A673 (cell line): ENCODE data around the gene CYP24A1. TPM values are rescaled to one million over a fixed set of nuclear protein-coding genes. Genes with fewer than 3 reads are reported as not detected.

ENCODE experiments used
- BruUV-seq: library from RNA; stranded (reverse); fragments of 400-500 nt; replicated peaks from 2 replicates; lab custom pipeline; 2021; lab: Mats Ljungman, UMichigan
- CTCF ChIA-PET: fragments of 300-600 bp; sonication (Branson Sonifier 250); formaldehyde crosslinking; loops from one replicate; lab custom pipeline; 2022; ENCODE audit warnings: antibody characterized with exemption; lab: Charles Lee
- POLR2A ChIA-PET: fragments of 300-600 bp; sonication (Branson Sonifier 250); formaldehyde crosslinking; loops from one replicate; lab custom pipeline; 2022; ENCODE audit warnings: antibody characterized with exemption; ENCODE audit not compliant: low non-redundant PET; lab: Charles Lee
- DNase-seq: peaks from one replicate; pipeline ENCODE4 v3.0.0-alpha.2; 2015; ENCODE audit warnings: low spot score
- H3K27ac ChIP-seq: fragments of 200-600 bp; sonication (generic); 2 replicates; pipeline ENCODE4 v1.5.1; 2016; ENCODE audit warnings: mixed run types, low read depth, mild to moderate bottlenecking, mixed read lengths, antibody characterized with exemption, low read length; ENCODE audit not compliant: poor library complexity, severe bottlenecking
- H3K27me3 ChIP-seq: fragments of 200-600 bp; sonication (generic); replicated peaks from 2 replicates; pipeline ENCODE4 v1.6.1; 2017; ENCODE audit warnings: mixed run types, low read depth, mild to moderate bottlenecking, mixed read lengths, antibody characterized with exemption, low read length; ENCODE audit not compliant: insufficient read depth, poor library complexity
- H3K36me3 ChIP-seq: fragments of 200-600 bp; sonication (generic); 2 replicates; pipeline ENCODE4 v1.6.1; 2016; ENCODE audit warnings: mixed run types, mild to moderate bottlenecking, mixed read lengths, antibody characterized with exemption, low read length; ENCODE audit not compliant: insufficient read depth, poor library complexity, severe bottlenecking
- H3K4me1 ChIP-seq: fragments of 200-600 bp; sonication (generic); 2 replicates; pipeline ENCODE4 v1.6.1; 2017; ENCODE audit warnings: mixed run types, mild to moderate bottlenecking, mixed read lengths, antibody characterized with exemption, low read length; ENCODE audit not compliant: insufficient read depth, poor library complexity, severe bottlenecking
- H3K4me3 ChIP-seq: fragments of 200-600 bp; sonication (generic); 2 replicates; pipeline ENCODE4 v1.5.1; 2016; ENCODE audit warnings: low read depth, mixed run types, mild to moderate bottlenecking, mixed read lengths, low read length; ENCODE audit not compliant: poor library complexity, severe bottlenecking
- H3K9me3 ChIP-seq: fragments of 200-600 bp; sonication (generic); 2 replicates; pipeline ENCODE4 v1.6.1; 2016; ENCODE audit warnings: mixed run types, low read depth, mild to moderate bottlenecking, mixed read lengths, antibody characterized with exemption, low read length; ENCODE audit not compliant: poor library complexity, severe bottlenecking
- EZH2 ChIP-seq: fragments of 200-600 bp; sonication (generic); IDR thresholded peaks from 2 replicates; pipeline ENCODE4 v1.6.1; 2017; ENCODE audit warnings: borderline replicate concordance, low read depth, mild to moderate bottlenecking, mixed read lengths, antibody characterized with exemption, low read length; ENCODE audit not compliant: poor library complexity, severe bottlenecking
- intact Hi-C: fragments of 100-400 bp; cut with micrococcal nuclease; formaldehyde crosslinking; loops from one replicate; pipeline ENCODE4 v1.10.0; 2022; ENCODE audit not compliant: unreplicated experiment
- total RNA-seq: library from RNA; stranded (reverse); gene quantifications from 2 replicates; pipeline ENCODE4 v1.2.3, GENCODE V29; 2021
- TF ChIP-seq, protein P1 (sequence below): fragments of 300-800, 200-600 bp; sonication (generic); conservative IDR thresholded peaks from 2 replicates; pipeline ENCODE4 v1.5.1; 2017; ENCODE audit warnings: low read depth, mild to moderate bottlenecking, antibody characterized with exemption, low read length, moderate library complexity, mixed read lengths

The CYP24A1 gene
- total RNA-seq, 1 experiment from 2014 or later: 0.56 TPM

DNA sequence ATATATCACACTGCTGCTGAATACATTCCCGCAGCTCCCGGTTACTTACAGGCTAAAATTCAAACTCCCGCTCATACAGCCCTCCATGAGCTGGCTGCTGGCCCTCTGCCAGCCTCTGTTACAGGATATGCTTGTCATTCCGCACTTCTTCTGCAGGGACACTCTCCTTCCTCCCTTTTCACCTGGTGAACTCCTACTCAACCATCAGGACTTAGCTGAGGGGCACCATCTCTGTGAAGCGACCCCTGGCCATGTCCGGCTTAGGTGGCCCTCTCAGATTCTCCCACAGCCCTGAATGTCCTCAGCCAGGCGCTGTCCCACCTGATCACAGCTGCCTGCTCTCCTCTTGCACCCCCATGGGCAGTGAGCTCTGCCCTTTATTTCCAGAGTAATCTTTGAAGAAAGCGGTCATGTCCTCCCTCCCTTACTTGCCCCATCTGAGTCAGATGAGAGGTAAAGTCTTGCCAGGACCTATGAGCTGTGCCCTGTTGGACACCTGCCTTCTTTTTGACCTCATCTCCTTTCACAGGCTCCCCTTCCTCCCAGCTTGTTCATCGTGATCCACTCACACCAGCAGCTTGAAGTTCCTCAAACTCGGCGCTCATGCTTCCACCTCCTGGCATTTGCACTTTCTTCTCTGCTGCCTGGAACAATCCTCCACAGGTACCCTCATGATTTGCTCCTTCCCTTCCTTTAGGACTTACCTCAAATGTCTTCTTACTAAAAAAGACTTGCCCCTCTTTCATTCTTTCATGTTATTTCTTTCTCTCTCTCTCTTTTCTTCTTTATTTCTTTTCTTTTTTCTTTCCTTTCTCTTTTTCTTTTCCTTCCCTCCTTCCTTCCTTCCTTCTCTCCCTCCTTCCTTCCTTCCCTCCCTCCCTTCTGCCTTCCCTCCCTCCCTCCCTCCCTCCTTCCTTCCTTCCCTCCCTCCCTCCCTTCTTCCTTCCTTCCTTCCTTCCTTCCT is 5.6 kb downstream of the CYP24A1 start:
- DNase-seq: peak; percentile 62
- no TSS peak for BruUV-seq
- Histone ChIP-seq H3K27me3 (peaks cover 22% of the 10 kb centered on the region), H3K4me3 (no peak overlapping the region), H3K4me1 (no peaks in the 10 kb centered on the region), H3K9me3 (no peaks in the 10 kb centered on the region), H3K27ac (no peak overlapping the region), H3K36me3 (no peaks in the 10 kb centered on the region)
- intact Hi-C loops: no loop called here
- ChIA-PET POLR2A (no interaction called here), CTCF (no interaction called here)
- TF ChIP-seq EZH2: no peak
- TF ChIP-seq, protein P1, sequence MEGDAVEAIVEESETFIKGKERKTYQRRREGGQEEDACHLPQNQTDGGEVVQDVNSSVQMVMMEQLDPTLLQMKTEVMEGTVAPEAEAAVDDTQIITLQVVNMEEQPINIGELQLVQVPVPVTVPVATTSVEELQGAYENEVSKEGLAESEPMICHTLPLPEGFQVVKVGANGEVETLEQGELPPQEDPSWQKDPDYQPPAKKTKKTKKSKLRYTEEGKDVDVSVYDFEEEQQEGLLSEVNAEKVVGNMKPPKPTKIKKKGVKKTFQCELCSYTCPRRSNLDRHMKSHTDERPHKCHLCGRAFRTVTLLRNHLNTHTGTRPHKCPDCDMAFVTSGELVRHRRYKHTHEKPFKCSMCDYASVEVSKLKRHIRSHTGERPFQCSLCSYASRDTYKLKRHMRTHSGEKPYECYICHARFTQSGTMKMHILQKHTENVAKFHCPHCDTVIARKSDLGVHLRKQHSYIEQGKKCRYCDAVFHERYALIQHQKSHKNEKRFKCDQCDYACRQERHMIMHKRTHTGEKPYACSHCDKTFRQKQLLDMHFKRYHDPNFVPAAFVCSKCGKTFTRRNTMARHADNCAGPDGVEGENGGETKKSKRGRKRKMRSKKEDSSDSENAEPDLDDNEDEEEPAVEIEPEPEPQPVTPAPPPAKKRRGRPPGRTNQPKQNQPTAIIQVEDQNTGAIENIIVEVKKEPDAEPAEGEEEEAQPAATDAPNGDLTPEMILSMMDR: no peak

- no peaks in the 10 kb centered on the region for H3K9me3 ChIP-seq
- H3K27me3 ChIP-seq: peaks cover 13% of the 10 kb centered on the region
- no peaks in the 10 kb centered on the region for H3K36me3 ChIP-seq
- POLR2A ChIA-PET: no interaction called here
- BruUV-seq: no TSS peak
- CTCF ChIA-PET: no interaction called here
- H3K4me3 ChIP-seq: no peak overlapping the region
- intact Hi-C loops: no loop called here
- no peak overlapping the region for H3K27ac ChIP-seq
- TF ChIP-seq, protein P1: no peak
- TF ChIP-seq EZH2: no peak
- H3K4me1 ChIP-seq: no peaks in the 10 kb centered on the region
- DNase-seq: no peak
These were observed 6.7 kb downstream of the CYP24A1 start for GRCh38 chr20:54166987-54167662.

- DNase-seq: no peak
- ChIA-PET POLR2A (no interaction called here), CTCF (no interaction called here)
- Histone ChIP-seq H3K9me3 (no peaks in the 10 kb centered on the region), H3K4me3 (no peak overlapping the region), H3K4me1 (no peaks in the 10 kb centered on the region), H3K27ac (no peak overlapping the region), H3K27me3 (peaks cover under 1% of the 10 kb centered on the region), H3K36me3 (no peaks in the 10 kb centered on the region)
- TF ChIP-seq, protein P1: no peak
- TF ChIP-seq EZH2: no peak
- intact Hi-C loops: no loop called here
- no TSS peak for BruUV-seq
These were observed 8.0 kb downstream of the CYP24A1 start for GRCh38 chr20:54165803-54166202.
